Left lung (tissue), 10 donors: Measurements from ENCODE around the gene OR2A12. TPM values are rescaled to one million over a fixed set of nuclear protein-coding genes. Genes with fewer than 3 reads are reported as not detected.

Experiments used
- ATAC-seq: fragments of 200-7000 bp; cut with Tn5 transposase; one replicate; pipeline ENCODE4 v1.9.1; 2020; ENCODE audit warnings: moderate library complexity
- DNase-seq, 4 donors: peaks; one replicate each; pipeline ENCODE4 v3.0.0-alpha.2; 2013 to 2020
- H3K27ac ChIP-seq, 2 donors: fragments of 200-600 bp; sonication (generic) in 1 of 2; one replicate each; pipeline versions ENCODE4 v1.5.0 to v1.8.0; 2020 to 2021
- H3K27me3 ChIP-seq, 2 donors: fragments of 200-600 bp; sonication (generic) in 1 of 2; one replicate each; pipeline versions ENCODE4 v1.5.0 to v1.8.0; 2020 to 2021
- H3K36me3 ChIP-seq, 2 donors: fragments of 200-600 bp; sonication (generic) in 1 of 2; one replicate each; pipeline versions ENCODE4 v1.5.0 to v1.8.0; 2020 to 2021
- H3K4me1 ChIP-seq, 2 donors: fragments of 200-600 bp; one replicate each; pipeline ENCODE4 v1.8.0; 2021
- H3K4me3 ChIP-seq, 2 donors: fragments of 200-600 bp; sonication (generic) in 1 of 2; one replicate each; pipeline versions ENCODE4 v1.5.0 to v1.8.0; 2020 to 2021; ENCODE audit warnings: mild to moderate bottlenecking in 1 of 2
- H3K9me3 ChIP-seq, 2 donors: fragments of 200-600 bp; sonication (generic) in 1 of 2; one replicate each; pipeline versions ENCODE4 v1.5.0 to v1.8.0; 2020 to 2021
- CTCF ChIP-seq, 2 donors: fragments of 200-600 bp; sonication (generic) in 1 of 2; IDR thresholded peaks; one replicate each; pipeline versions ENCODE4 v1.5.0 to v1.8.0; 2021; ENCODE audit warnings: antibody characterized with exemption in 2 of 2
- intact Hi-C, 2 donors: fragments of 100-400 bp; cut with DNase I; formaldehyde crosslinking; loops; one replicate each; pipeline versions ENCODE4 v1.11.2 to v1.14.2; 2022
- polyA plus RNA-seq, 6 donors: library from polyadenylated mRNA; unstranded; fragments of 120-200 nt; gene quantifications; one replicate each; pipeline ENCODE4 v1.2.1, GENCODE V29; 2013; ENCODE audit not compliant: insufficient read length in 6 of 6
- total RNA-seq, 2 donors: library from RNA; stranded (reverse); fragmentation: NEBNext Ultra II Directional; extraction: Animal tissue kit (Norgen Biotek cat#: 25700); gene quantifications; one replicate each; pipeline ENCODE4 v1.2.1, GENCODE V29; 2021
- donor health status: DM: no; HTN: yes; CAD: no.
- donor health status: DM: no; HTN: no; CAD: no.

The OR2A12 gene
- total and polyA plus RNA-seq, 8 donors: 0.07 to 0.15 (median 0.09) TPM; not detected in 2

- no peak overlapping the region for H3K27ac ChIP-seq
- no peaks in the 10 kb centered on the region for H3K27me3 ChIP-seq
- no peak overlapping the region for H3K4me3 ChIP-seq
- ATAC-seq: no peak
- H3K9me3 ChIP-seq: peaks cover 0 to 10% of the 10 kb centered on the region in 2 donors
- DNase-seq: no peak
- TF ChIP-seq CTCF (IDR thresholded peaks at IDR 0.05): no peak
- intact Hi-C loops: no loop called here
- H3K4me1 ChIP-seq: no peaks in the 10 kb centered on the region
- H3K36me3 ChIP-seq: no peaks in the 10 kb centered on the region
Measured at GRCh38 chr7:144142187-144142586, 56.1 kb downstream of the OR2A12 start.

DNA sequence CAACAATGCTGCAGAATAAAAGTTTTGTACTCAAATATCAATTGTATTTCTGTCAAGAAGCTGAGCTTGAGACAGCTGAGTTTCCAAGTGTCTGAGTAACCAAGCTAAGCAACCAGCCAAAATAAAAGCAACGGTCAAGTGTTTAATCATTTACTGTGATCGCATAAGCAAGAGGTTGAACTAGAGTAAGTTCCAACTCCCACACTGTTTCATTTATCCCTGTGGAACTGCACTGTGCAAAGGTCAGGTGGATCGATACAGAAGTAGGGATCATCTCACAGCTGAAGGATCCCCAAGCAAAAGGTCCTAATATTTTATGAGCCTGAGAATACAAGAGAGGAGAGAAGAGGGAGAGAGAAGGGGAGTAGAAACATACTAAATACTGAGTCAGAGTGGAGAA, 58.3 kb downstream of the OR2A12 start:
- Histone ChIP-seq H3K4me1 (no peaks in the 10 kb centered on the region), H3K9me3 (peaks cover 0 to 32% of the 10 kb centered on the region in 2 donors), H3K4me3 (no peak overlapping the region), H3K27me3 (no peaks in the 10 kb centered on the region), H3K27ac (no peak overlapping the region), H3K36me3 (no peaks in the 10 kb centered on the region)
- DNase-seq: no peak
- intact Hi-C loops: no loop called here
- ATAC-seq: no peak
- TF ChIP-seq CTCF (IDR thresholded peaks at IDR 0.05): no peak

DNA sequence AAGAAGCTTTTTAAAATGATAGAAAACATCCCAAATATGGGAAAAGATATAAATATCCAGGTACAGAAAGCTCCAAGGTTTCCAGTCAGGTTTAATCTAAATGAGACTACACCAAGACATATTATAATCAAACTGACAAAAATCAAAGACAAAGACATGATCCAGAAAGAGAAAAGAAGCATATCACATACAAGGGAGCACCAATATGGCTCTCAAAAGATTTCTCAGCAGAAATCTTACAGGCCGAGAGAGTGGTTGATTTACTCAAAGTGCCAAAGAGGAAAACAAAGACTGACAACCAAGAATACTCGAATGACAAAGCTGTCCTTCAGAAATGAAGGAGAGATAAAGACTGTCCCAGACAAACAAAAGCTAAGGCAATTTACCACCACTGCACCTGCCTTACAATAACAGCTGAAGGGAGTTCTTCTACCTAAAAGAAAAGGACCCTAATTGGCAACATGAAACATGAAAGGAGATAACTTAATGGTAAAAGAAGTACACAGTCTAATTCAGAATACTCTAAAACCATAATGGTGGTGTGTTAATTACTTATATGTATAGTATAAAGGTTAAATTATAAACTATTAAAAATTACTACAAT, 62.2 kb downstream of the OR2A12 start:
- intact Hi-C loops: no loop called here
- TF ChIP-seq CTCF (IDR thresholded peaks at IDR 0.05): no peak
- H3K27ac ChIP-seq: no peak overlapping the region
- ATAC-seq (no peak), DNase-seq (no peak)
- H3K4me1 ChIP-seq: no peaks in the 10 kb centered on the region
- no peaks in the 10 kb centered on the region for H3K36me3 ChIP-seq
- H3K27me3 ChIP-seq: no peaks in the 10 kb centered on the region
- no peak overlapping the region for H3K4me3 ChIP-seq
- H3K9me3 ChIP-seq: peaks cover 0 to 51% of the 10 kb centered on the region in 2 donors

Other genes starting within 250 kb of the OR2A12 start
- gene TCAF1, start 184.1 kb upstream of the OR2A12 start, total RNA-seq: 10 to 100 TPM; 39.4 to 49.3 TPM
- gene TCAF1, start 184.1 kb upstream of the OR2A12 start, polyA plus RNA-seq: 100 to 1,000 TPM in 5 of 6 donors, 10 to 100 TPM in 1; 99.0 to 135 (median 104) TPM
- gene OR2F2, start 151.0 kb upstream of the OR2A12 start, total RNA-seq: not detected
- not detected for gene OR2F2, start 151.0 kb upstream of the OR2A12 start, polyA plus RNA-seq
- gene OR2F1, start 131.4 kb upstream of the OR2A12 start, total RNA-seq: not detected
- gene OR2F1, start 131.4 kb upstream of the OR2A12 start, polyA plus RNA-seq: under 1 TPM in 4 of 6 donors, not detected in 2; 0.06 to 0.65 (median 0.30) TPM
- gene OR6B1, start 86.0 kb upstream of the OR2A12 start, total RNA-seq: not detected
- under 1 TPM in 2 of 6 donors, not detected in 4; 0.03 to 0.06 TPM for gene OR6B1, start 86.0 kb upstream of the OR2A12 start, polyA plus RNA-seq
- gene OR2A5, start 37.3 kb upstream of the OR2A12 start, total RNA-seq: not detected
- gene OR2A5, start 37.3 kb upstream of the OR2A12 start, polyA plus RNA-seq: under 1 TPM; 0.06 to 0.28 (median 0.15) TPM
- not detected for gene OR2A25, start 16.5 kb upstream of the OR2A12 start, total RNA-seq
- under 1 TPM in 3 of 6 donors, not detected in 3; 0.08 to 0.17 (median 0.09) TPM for gene OR2A25, start 16.5 kb upstream of the OR2A12 start, polyA plus RNA-seq
- not detected for gene OR2A2, start 23.3 kb downstream of the OR2A12 start, total RNA-seq
- not detected for gene OR2A2, start 23.3 kb downstream of the OR2A12 start, polyA plus RNA-seq
- not detected for gene OR2A14, start 36.9 kb downstream of the OR2A12 start, total RNA-seq
- under 1 TPM in 4 of 6 donors, not detected in 2; 0.14 to 0.20 (median 0.15) TPM for gene OR2A14, start 36.9 kb downstream of the OR2A12 start, polyA plus RNA-seq
- gene CTAGE4, start 97.2 kb downstream of the OR2A12 start, total RNA-seq: 1 to 10 TPM; 5.0 to 5.3 TPM
- 10 to 100 TPM in 3 of 6 donors, 1 to 10 TPM in 3; 1.7 to 19.5 (median 7.9) TPM for gene CTAGE4, start 97.2 kb downstream of the OR2A12 start, polyA plus RNA-seq
- gene ARHGEF35, start 109.6 kb downstream of the OR2A12 start, total RNA-seq: 1 to 10 TPM; 1.0 to 8.6 TPM
- 10 to 100 TPM; 13.0 to 18.1 (median 15.2) TPM for gene ARHGEF35, start 109.6 kb downstream of the OR2A12 start, polyA plus RNA-seq
- gene OR2A42, start 153.3 kb downstream of the OR2A12 start, total RNA-seq: not detected
- 1 to 10 TPM; 1.1 to 5.6 (median 3.2) TPM for gene OR2A42, start 153.3 kb downstream of the OR2A12 start, polyA plus RNA-seq
- gene OR2A7, start 178.5 kb downstream of the OR2A12 start, total RNA-seq: 1 to 10 TPM; 5.3 to 5.6 TPM
- gene OR2A7, start 178.5 kb downstream of the OR2A12 start, polyA plus RNA-seq: 10 to 100 TPM in 5 of 6 donors, 1 to 10 TPM in 1; 7.1 to 25.2 (median 17.4) TPM
- gene CTAGE8, start 183.0 kb downstream of the OR2A12 start, total RNA-seq: 1 to 10 TPM in 1 of 2 donors, not detected in 1; 3.0 TPM
- 10 to 100 TPM in 1 of 6 donors, 1 to 10 TPM in 5; 5.3 to 11.3 (median 7.8) TPM for gene CTAGE8, start 183.0 kb downstream of the OR2A12 start, polyA plus RNA-seq
- not detected for gene OR2A1, start 226.1 kb downstream of the OR2A12 start, total RNA-seq
- 1 to 10 TPM; 1.6 to 3.2 (median 2.7) TPM for gene OR2A1, start 226.1 kb downstream of the OR2A12 start, polyA plus RNA-seq